Erythroblast (primary cell): ENCODE data around the gene GPD2.

ENCODE experiments used
- GATA1 ChIP-seq: IDR thresholded peaks from 2 replicates; pipeline ENCODE4 v1.6.1; 2011; ENCODE audit warnings: low read depth, mild to moderate bottlenecking, control low read depth, low read length, moderate library complexity
- POLR2A ChIP-seq: IDR thresholded peaks from 2 replicates; pipeline ENCODE4 v1.6.1; 2011; ENCODE audit warnings: mild to moderate bottlenecking, low read length

DNA sequence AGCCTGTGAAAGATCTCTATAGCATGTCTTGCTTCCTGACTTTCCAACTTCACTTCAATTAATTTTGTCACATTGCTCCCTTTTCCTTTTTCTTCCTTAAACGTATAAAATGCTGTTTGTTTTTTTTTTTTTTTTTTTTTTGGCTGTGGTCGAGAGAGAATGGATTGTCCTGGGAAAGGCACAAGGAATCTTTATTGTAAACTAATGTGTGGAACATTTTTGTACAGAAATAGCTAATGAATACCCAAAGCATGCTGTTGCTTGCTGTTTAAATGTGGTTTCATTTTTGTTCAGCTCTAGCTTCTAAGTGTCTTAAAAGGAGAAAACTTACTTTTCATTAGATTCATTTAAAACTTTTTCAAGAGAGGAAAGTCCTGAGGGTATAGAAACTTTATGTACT, 105.5 kb downstream of the GPD2 start:
- TF ChIP-seq POLR2A = no peak
- TF ChIP-seq GATA1 = no peak
